ENCODE results near the gene MBD4.
A peak's percentile ranks its signal among the peaks of the same experiment; 100 is the strongest.
"Not testable (repeated sequence)": the region's sequence is repeated elsewhere in the genome, so short reads cannot be mapped to it uniquely, and the experiment has no call there.

Gene MBD4

GRCh38 chr3:129439817-129440617, at the start of gene MBD4, which contains the start of gene IFT122:
Gene MBD4 (minus strand): TSS chr3:129439948. CDS start chr3:129439833, 115 bp downstream.
Gene IFT122 (plus strand): TSS chr3:129440224. CDS start chr3:129440331, 107 bp downstream.
- peak; percentile 99 for DNase-seq

GRCh38 chr3:129489258-129489657, 49.5 kb upstream of the MBD4 start:
- not testable (repeated sequence) for DNase-seq

DNA sequence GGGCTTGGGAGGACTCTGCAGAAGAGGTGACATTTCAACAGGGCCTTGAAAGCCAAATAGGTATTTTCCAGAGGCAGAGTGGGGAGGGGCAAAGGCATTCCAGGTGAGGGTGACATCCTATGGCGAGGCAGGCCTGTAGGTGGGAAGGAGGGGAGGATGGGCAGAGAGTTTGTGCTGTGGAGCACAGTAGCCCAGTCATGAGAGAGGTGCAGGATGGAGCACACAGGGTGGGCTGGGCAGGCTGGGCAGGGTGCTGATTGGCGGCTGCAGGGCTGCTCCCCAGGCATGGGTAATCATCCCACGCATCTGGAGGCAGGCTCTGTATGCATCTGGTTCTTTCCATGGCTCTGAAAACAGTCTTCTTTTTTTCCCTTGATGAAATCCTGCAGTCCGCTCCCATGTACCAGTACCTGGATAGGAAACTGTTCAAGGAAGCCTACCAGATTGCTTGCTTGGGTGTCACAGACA, 48.2 kb upstream of the MBD4 start:
- not testable (repeated sequence) for DNase-seq

DNA sequence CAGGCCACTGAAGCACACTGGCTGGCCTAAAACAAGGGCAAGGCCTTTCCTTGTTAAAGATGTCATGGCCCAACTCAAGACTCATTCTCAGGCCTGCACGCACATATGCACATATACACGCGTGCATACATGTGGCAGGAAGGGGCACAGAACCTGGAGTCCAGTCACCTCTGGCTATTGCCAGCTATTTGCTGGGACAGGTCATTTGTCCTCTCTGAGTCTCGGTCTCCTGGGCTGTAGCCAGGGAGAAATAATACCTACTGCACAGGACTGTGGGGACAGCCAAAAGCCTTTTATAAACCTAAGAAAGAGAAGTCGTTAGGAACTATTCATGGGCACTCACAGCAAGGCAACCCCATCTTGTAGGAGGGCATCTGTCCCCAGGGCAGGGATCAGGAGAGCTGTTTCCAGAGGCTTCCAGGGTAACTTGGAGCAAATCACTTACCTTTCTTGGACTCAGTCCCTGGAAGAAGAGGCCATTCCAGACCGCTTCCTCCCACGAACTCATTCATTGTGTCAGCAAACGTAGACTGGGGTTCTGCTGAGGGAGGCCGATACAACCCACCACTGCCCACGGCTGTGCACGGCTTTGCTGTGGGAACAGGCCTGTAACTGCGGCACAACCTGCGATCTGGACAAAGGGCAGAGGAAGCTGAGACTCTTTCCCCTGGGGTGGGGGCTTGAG, 47.6 kb upstream of the MBD4 start:
- no peak for DNase-seq

- DNase-seq, result no peak
Observed at GRCh38 chr3:129486664-129487035, 46.9 kb upstream of the MBD4 start.

- peak; percentile 33 for DNase-seq
Observed at GRCh38 chr3:129485721-129486663, 46.2 kb upstream of the MBD4 start.

- not testable (repeated sequence) for DNase-seq
Observed at GRCh38 chr3:129485146-129485545, 45.4 kb upstream of the MBD4 start.

DNA sequence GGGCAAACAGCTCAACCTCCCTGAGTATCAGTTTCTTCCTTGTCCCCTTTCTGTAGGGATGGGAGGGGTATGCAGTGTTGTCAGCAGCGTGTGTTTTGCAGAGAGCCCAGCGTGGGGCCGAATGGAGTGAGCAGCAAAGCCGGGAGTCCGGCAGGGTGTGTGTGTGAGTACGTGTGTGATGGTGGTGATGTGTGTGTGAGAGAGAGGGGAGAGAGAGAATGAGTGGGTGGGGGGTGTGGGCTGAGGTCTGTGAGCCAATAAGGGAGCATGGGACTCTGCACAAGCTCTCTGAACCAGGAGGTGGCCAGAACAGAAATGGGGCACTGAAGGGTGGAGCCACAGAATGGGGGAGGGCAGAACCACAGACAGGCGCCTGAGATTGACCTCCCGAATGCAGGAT, 44.1 kb upstream of the MBD4 start:
- no peak for DNase-seq

GRCh38 chr3:129482721-129483120, 43.0 kb upstream of the MBD4 start:
- DNase-seq, result peak; percentile 11

- DNase-seq, result no peak
Observed at GRCh38 chr3:129481766-129482332, 42.1 kb upstream of the MBD4 start.

DNA sequence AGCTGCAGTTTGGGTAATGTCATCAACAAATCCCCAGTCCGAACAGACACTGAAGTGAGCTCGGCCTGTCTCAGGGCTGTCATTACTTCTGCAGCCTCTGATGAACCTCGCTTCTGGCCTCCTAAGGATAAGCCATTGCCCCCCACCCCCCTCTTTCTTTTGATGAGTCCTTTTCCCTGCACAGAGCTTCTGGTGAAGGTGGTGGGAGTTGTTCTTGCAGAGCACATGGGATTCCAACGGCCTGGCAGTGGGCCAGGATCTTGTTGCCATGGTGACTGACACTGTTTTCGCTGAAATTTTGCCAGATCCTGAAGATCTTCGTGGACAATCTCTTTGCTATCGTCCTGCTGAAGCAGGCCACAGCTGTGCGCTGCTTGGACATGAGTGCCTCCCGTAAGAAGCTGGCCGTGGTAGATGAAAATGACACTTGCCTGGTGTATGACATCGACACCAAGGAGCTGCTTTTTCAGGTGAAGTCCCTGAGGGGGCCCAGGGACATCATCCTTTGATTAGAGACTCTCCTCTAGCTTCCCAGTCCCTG, 41.5 kb upstream of the MBD4 start:
- DNase-seq, result not testable (repeated sequence)

DNA sequence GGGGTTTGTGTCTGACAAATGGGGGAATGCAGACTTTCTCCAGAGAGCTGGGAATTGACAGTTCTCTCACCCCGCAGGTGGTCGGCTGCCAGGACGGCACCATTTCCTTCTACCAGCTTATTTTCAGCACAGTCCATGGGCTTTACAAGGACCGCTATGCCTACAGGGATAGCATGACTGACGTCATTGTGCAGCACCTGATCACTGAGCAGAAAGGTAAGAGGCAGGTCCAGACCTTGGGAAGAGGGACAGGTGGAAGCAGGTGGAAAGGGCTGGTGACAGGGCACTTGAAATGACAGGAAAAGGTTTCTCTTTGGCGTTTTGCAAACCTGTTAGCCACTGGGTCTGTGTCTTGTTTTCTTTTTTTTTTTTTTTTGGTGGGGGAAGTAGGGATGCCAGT, 36.8 kb upstream of the MBD4 start:
- DNase-seq, result no peak

GRCh38 chr3:129475863-129476262, 36.1 kb upstream of the MBD4 start:
- no peak for DNase-seq

- no peak for DNase-seq
Observed at GRCh38 chr3:129474984-129475804, 35.4 kb upstream of the MBD4 start.

DNA sequence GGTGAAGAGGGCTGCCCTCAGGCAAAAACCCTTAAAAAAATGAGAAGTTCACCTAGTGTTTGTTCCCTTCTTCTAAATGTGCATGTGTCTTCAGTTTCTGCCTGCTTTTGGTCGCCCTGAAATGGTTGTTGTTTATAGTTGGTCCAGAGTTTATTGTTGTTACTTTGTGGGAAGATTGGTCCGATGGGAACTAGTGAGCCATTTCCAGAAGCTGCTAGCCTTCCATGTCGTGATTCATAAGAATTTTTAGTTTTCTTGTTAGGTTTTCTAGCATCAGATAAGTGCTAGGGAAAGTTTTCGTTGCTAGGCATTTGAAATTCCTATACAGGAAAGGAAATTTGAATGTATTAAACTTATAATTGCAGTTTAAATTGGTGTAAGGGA, 34.0 kb upstream of the MBD4 start:
- no peak for DNase-seq

DNA sequence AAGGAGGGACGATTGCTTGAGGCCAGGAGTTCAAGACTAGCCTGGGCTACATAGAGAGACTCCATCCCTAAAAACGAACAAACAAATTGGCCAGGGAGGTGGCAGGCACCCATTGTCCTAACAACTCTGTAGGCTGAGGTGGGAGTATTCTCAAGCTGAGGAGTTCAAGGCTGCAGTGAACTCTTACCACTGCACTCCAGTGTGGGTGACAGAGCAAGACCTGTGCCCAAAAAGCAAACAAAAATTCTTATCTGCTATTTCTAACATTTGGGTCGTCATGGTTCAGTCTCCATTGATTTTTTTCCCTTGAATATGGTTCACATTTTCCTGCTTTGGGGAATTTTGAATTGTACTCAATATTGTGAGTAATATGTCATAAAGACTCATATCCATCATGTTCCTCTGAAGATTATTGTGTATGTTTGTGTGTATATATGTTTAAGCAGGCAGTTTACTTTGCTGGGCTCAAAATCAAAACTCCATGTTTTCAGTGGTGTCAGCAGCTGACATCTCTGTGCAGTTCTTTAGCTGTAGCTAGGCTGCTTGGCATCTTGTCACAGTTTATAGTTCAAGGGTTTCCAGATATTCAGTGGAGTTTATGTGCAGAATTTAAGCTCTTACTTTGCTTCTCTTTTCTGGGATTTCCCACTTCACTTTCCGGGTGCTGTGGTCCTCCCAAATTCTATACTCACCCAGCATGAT, 33.5 kb upstream of the MBD4 start:
- no peak for DNase-seq

DNA sequence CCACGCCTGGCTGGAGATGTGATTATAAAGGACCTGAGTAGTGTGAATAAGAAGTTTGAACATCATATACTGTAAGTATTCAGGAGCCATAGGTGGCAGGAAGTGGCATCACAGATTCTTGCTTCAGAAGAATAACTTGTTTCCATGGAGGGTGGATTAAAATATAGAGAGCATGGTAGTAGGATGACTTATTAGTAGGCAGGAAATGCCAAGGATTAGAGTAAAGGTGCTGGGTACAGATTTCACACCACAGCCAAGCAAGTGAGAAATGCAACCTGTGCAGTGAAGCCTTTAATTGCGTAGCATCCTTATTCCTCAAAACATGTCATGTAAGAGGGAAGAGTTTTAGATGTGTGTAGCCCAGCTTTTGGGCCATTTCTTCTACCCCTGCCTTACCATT, 31.1 kb upstream of the MBD4 start:
- DNase-seq, result no peak

- DNase-seq, result no peak
Observed at GRCh38 chr3:129469026-129469425, 29.3 kb upstream of the MBD4 start.

GRCh38 chr3:129467932-129468331, 28.2 kb upstream of the MBD4 start:
- no peak for DNase-seq

DNA sequence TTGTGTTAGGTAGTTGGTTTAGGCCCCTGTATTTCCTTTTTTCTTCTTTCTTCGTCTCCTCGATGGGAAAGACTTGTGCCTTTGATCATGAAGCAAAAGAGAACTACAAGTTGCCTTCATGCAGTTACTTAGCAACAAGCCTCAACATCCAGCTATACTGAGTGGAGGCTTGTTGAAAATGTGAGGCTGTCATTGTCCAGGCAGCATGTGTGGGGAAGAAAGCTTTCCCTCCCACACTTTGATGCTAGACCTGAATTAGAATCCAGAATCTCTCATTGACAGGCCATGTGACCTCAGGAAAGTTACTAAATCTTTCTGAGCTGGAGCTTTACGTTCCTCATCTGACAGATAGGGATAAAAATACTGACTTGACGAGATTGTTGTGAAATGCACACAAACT, 24.0 kb upstream of the MBD4 start:
- DNase-seq, result no peak

DNA sequence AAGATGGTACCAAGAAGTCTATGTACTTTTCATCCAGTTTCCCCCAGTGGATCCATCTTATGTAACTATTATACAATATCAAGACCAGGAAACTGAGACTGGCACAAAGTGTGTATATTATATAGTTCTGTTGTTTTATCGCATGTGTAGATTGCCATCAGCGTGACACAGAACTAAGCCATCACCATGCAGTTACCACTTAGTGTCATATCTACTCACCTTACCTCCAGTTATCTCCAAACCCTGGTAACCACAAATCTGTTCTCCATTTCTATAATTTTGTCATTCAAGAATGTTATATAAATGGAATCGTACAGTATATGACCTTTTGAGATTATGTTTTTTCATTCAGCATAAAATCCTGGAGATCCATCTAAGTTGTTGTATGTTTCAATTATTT, 23.3 kb upstream of the MBD4 start:
- no peak for DNase-seq
